ENCODE data around the gene PPP1R18. TPM values are rescaled to one million over a fixed set of nuclear protein-coding genes. Genes with fewer than 3 reads are reported as not detected.
A peak's percentile ranks its signal among the peaks of the same experiment; 100 is the strongest.

PPP1R18 gene, protein sequence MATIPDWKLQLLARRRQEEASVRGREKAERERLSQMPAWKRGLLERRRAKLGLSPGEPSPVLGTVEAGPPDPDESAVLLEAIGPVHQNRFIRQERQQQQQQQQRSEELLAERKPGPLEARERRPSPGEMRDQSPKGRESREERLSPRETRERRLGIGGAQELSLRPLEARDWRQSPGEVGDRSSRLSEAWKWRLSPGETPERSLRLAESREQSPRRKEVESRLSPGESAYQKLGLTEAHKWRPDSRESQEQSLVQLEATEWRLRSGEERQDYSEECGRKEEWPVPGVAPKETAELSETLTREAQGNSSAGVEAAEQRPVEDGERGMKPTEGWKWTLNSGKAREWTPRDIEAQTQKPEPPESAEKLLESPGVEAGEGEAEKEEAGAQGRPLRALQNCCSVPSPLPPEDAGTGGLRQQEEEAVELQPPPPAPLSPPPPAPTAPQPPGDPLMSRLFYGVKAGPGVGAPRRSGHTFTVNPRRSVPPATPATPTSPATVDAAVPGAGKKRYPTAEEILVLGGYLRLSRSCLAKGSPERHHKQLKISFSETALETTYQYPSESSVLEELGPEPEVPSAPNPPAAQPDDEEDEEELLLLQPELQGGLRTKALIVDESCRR
- total RNA-seq, result 56.6 and 59.3 TPM in 2 replicates

DNA sequence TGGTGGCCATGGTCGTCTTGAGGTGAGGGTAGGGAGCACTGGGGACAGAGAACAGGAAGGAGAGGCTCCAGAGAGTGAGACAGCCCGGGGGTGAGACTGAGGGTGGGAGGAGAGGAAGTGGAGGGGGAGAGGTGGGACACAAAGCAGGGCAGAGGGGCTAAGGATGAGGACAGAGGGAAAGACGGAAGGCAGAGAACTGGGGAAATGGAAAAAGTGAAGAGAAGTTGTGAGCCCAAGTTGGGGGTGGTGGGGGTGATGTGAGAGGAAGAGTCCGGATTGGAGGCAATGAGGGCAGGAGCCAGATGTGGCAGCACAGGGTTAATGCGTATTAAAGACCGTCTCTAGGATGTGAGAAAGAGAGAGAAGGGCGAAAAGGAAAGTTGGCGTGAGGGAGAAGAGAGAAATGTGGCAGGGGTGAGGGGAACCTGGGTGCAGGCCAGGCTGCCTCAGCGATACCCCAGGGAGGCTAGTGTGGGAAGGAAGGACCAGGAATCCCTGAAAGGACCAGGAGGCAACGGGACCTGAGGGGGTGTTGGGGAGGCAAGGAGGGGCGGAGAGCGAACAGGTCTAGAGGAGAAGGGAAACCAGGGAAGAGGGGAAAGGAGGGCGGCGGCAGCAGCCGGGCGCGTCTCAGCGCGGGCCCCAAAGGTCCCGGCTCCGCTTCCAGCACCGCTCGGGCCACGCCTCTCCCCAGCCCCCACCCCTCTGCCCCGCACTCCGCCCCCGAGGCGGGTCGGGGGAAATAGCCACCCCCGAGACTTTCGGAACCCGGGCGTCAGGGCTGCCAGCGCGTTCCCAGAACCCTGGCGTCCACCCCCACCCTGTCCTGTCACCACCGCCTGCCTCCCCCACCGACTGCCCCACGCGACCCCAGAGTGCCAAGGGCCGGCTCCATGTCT is at the start of gene PPP1R18:
TSS of gene PPP1R18 (minus strand) at position 637 of the 899 bp plus-strand sequence. CDS start at position 10, 627 bp downstream.
- H3K4me3 ChIP-seq (ENCODE audit: low read depth, low read length), result peak within 1 kb of the TSS; percentile 91

DNA sequence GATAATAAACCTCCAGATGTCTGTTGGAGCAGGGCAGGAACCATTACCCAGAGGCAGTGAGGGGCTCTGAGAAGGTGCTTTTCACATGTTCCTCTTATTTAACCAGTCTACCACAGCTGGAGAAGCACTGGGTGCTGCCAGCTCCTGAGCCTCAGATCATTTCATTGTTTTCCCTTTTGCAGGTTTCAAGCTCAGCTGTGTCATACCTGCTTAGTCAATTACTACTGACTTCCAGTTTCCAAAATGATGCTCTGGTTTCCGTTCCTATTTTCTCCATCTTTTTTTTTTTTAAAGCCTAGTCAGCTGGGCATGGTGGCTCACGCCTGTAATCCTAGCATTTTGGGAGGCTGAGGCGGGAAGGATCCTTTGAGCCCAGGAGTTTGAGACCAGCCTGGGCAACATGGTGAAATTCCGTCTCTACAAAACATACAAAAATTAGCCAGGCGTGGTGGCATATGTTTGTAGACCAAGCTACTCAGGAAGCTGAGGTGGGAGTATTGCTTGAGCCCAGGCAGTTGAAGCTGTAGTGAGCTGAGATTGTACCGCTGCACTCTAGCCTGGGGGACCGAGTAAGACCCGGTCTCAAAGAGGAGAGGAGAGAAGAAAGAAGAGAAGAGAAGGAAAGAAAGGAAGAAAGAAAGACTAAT is 49.3 kb upstream of the PPP1R18 start:
- TF ChIP-seq, protein P1, sequence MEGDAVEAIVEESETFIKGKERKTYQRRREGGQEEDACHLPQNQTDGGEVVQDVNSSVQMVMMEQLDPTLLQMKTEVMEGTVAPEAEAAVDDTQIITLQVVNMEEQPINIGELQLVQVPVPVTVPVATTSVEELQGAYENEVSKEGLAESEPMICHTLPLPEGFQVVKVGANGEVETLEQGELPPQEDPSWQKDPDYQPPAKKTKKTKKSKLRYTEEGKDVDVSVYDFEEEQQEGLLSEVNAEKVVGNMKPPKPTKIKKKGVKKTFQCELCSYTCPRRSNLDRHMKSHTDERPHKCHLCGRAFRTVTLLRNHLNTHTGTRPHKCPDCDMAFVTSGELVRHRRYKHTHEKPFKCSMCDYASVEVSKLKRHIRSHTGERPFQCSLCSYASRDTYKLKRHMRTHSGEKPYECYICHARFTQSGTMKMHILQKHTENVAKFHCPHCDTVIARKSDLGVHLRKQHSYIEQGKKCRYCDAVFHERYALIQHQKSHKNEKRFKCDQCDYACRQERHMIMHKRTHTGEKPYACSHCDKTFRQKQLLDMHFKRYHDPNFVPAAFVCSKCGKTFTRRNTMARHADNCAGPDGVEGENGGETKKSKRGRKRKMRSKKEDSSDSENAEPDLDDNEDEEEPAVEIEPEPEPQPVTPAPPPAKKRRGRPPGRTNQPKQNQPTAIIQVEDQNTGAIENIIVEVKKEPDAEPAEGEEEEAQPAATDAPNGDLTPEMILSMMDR (IDR thresholded peaks at IDR 0.05; ENCODE audit: insufficient read depth, low read depth, low read length), result no peak
- H3K4me3 ChIP-seq (ENCODE audit: low read depth, low read length), result no peak overlapping the region
- no peak for DNase-seq (ENCODE audit: low read depth)

More for the DNA sequence above, at the start of gene PPP1R18:
- TF ChIP-seq, protein P1 (IDR thresholded peaks at IDR 0.05; ENCODE audit: insufficient read depth, low read depth, low read length), result no peak
- DNase-seq (ENCODE audit: low read depth), result peak; percentile 65

DNA sequence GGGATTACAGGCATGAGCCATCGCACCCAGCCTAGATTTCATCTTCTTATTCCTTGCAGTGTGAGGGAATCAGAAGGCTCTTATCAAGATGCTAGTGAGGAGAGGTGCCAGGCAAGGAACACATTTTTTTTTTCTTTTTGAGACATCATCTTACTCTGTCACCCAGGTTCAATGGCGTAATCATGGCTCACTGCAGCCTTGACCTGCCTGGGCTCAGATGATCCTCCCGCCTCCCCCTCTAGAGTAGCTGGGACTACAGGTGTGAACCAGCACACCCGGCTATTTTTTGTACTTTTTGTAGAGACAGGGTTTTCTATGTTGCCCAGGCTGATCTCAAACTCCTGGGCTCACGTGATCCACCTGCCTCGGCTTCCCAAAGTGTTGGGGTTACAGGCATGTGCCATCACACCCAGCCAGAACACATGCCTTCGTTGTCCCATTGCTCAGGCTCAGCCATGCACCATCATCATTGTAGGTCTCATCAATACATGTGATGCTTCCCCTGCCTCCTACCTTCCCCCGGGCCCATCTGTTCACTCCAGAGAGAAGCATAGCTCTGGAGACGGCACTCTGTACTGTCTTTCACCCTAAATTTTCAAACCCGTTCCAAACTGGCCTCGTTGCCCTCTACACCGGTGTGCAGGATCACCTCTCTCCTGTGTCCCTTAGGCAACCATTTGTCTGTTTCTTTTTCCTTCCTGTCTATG is 45.9 kb upstream of the PPP1R18 start:
- TF ChIP-seq, protein P1 (IDR thresholded peaks at IDR 0.05; ENCODE audit: insufficient read depth, low read depth, low read length), result no peak
- no peak overlapping the region for H3K4me3 ChIP-seq (ENCODE audit: low read depth, low read length)
- no peak for DNase-seq (ENCODE audit: low read depth)

DNA sequence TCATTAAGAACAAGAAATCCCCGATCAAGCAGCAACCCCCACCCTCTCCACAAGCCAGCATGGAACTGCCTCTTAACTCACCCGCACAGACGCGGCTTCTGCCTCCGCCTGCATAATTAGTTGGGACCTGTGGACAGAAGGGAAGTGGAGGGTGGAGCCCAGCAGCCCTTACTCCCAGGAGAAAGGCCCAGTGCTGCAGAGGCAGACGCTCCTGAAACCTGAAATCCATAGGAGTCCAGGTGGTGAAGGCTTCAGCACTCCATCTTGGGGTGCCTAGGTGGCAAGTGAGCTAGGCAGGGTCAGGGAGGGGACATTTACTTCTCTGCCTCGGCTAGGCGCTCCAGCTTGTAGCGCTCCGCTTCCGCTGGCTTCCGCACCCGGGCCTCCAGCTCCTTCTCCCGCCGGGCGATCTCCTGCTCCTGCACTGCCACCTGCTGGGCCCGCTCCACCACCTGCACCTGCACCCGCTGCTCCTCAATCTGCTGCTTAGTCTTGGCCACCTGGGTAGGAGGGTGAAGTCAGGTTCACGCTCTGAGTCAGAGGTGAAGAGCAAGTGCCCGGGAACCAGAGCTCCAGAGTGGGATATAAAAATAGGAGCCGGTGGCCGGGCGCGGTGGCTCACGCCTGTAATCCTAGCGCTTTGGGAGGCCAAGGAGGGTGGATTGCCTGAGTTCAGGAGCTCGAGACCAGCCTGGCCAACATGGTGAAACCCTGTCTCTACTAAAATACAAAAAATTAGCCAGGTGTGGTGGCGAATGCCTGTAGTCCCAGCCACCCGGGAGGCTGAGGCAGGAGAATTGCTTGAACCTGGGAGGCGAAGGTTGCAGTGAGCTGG is 44.4 kb upstream of the PPP1R18 start:
- TF ChIP-seq, protein P1 (IDR thresholded peaks at IDR 0.05; ENCODE audit: insufficient read depth, low read depth, low read length), result peak; percentile 39
- DNase-seq (ENCODE audit: low read depth), result no peak
- H3K4me3 ChIP-seq (ENCODE audit: low read depth, low read length), result no peak overlapping the region

DNA sequence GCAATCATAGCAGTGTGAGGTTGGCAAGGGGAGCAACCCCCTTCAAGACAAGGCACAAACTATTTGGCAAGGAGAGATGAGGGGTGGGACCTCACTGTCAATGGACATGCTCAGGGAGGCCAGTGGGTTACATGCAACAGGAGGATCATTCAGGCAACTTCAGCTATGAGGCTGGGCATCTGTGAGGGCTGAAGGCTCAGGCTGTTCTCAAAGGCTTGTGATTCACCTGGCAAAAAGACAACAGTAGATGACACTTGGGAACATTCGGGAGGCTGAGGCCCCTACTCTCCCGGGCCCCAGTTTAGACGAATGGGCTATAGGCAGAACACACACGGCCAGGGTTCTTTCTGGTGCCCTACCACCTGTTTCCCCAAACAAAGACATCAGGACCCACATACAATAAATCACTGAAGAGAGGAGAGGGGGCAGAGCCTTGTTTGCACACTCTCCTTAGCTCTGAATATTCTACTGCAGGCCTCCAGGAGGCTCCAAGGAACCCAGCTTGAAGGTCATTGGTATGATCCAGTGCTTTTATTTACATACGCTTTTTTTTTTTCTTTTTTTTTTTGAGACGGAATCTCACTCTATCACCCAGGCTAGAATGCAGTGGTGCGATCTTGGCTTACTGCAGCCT is 41.6 kb upstream of the PPP1R18 start:
- peak; percentile 58 for DNase-seq (ENCODE audit: low read depth)
- no peak overlapping the region for H3K4me3 ChIP-seq (ENCODE audit: low read depth, low read length)
- TF ChIP-seq, protein P1 (IDR thresholded peaks at IDR 0.05; ENCODE audit: insufficient read depth, low read depth, low read length), result peak; percentile 39
